Measurements from ENCODE around the gene TMSB4X. TPM values are rescaled to one million over a fixed set of nuclear protein-coding genes. Genes with fewer than 3 reads are reported as not detected.
A peak's percentile ranks its signal among the peaks of the same experiment; 100 is the strongest.

TMSB4X gene
- total and polyA plus RNA-seq, 2 of the 13 experiments (the other 11 are each of a cell fraction or from before 2014, with no cell fraction given): 10.5 to 29.6 TPM

- TF ChIP-seq EHMT2 (IDR thresholded peaks at IDR 0.05; ENCODE audit: borderline replicate concordance, low read depth, low read length) (peak; percentile 80; the same call in 1 of the 2 replicates), HNF1A (IDR thresholded peaks at IDR 0.05; ENCODE audit: low read depth) (peak; percentile 25; the same call in 1 of the 2 replicates), HNF1A (CRISPR knock-in tag; IDR thresholded peaks at IDR 0.05; ENCODE audit: borderline replicate concordance) (no peak), ZNF615 (CRISPR knock-in tag; IDR thresholded peaks at IDR 0.05; ENCODE audit: borderline replicate concordance) (no peak), CCAR2 (optimal IDR thresholded peaks at IDR 0.05; ENCODE audit: low read depth, low read length) (no peak), HHEX (CRISPR knock-in tag; IDR thresholded peaks at IDR 0.05) (peak; percentile 50; the same call in 1 of the 2 replicates), FOXO1 (CRISPR knock-in tag; IDR thresholded peaks at IDR 0.05) (peak; percentile 74), EP300 (IDR thresholded peaks at IDR 0.05; ENCODE audit: low read depth in 2 of 2, low read length in 2 of 2) (peak in 1 of 2 experiments; percentile 74; a peak in 2 of 4 replicates), EP300 (CRISPR knock-in tag; IDR thresholded peaks at IDR 0.05; ENCODE audit: borderline replicate concordance) (peak; percentile 66), XBP1 (CRISPR knock-in tag; IDR thresholded peaks at IDR 0.05) (no peak), BRCA1 (CRISPR knock-in tag; IDR thresholded peaks at IDR 0.05) (no peak), HOMEZ (CRISPR knock-in tag; IDR thresholded peaks at IDR 0.05; ENCODE audit: low read depth) (no peak), NR2F2 (IDR thresholded peaks at IDR 0.05; ENCODE audit: borderline replicate concordance, low read depth) (peak; percentile 70), NFIC (IDR thresholded peaks at IDR 0.05; ENCODE audit: low read length) (peak; percentile 60; the same call in 1 of the 2 replicates), HOXA7 (CRISPR knock-in tag; IDR thresholded peaks at IDR 0.05) (no peak), GABPB1 (CRISPR knock-in tag; IDR thresholded peaks at IDR 0.05) (peak; percentile 62), MAF1 (CRISPR knock-in tag; IDR thresholded peaks at IDR 0.05; ENCODE audit: borderline replicate concordance) (no peak), NCOA2 (CRISPR knock-in tag; IDR thresholded peaks at IDR 0.05) (peak; percentile 85), ZNF224 (CRISPR knock-in tag; IDR thresholded peaks at IDR 0.05) (no peak), ELF1 (CRISPR knock-in tag; IDR thresholded peaks at IDR 0.05) (0 out of 2 replicates have a peak, but pooled peaks have one; percentile 9), TBP (CRISPR knock-in tag; IDR thresholded peaks at IDR 0.05) (no peak), ZNF652 (CRISPR knock-in tag; IDR thresholded peaks at IDR 0.05; ENCODE audit: borderline replicate concordance, low read depth) (peak; percentile 94)
Observed at GRCh38 chrX:12947545-12948235, 27.2 kb upstream of the TMSB4X start (continued).
